SJCRH30 (cell line): ENCODE measurements around the gene RFPL1. TPM values are rescaled to one million over a fixed set of nuclear protein-coding genes. Genes with fewer than 3 reads are reported as not detected.

Experiments used
- DNase-seq, 2 experiments: peaks; one replicate each; pipeline ENCODE4 v3.0.0-alpha.2; 2015 to 2020
- H3K27ac ChIP-seq: fragments of 250-450 bp; sonication (Bioruptor Pico); 2 replicates; pipeline ENCODE4 v1.5.1; 2020; ENCODE audit warnings: mild to moderate bottlenecking, moderate library complexity
- H3K27me3 ChIP-seq: fragments of 250-450 bp; sonication (Bioruptor Pico); 2 replicates; pipeline ENCODE4 v1.5.1; 2020; ENCODE audit warnings: mild to moderate bottlenecking, moderate library complexity
- H3K36me3 ChIP-seq: fragments of 250-450 bp; sonication (Bioruptor Pico); 2 replicates; pipeline ENCODE4 v1.5.1; 2020; ENCODE audit warnings: mild to moderate bottlenecking, moderate library complexity
- H3K4me1 ChIP-seq: fragments of 250-450 bp; sonication (Bioruptor Pico); 2 replicates; pipeline ENCODE4 v1.5.1; 2020; ENCODE audit warnings: mild to moderate bottlenecking, moderate library complexity
- H3K4me3 ChIP-seq: fragments of 250-450 bp; sonication (Bioruptor Pico); 2 replicates; pipeline ENCODE4 v1.5.1; 2020; ENCODE audit warnings: mild to moderate bottlenecking, moderate library complexity
- H3K9me3 ChIP-seq: fragments of 250-450 bp; sonication (Bioruptor Pico); replicated peaks from 2 replicates; pipeline ENCODE4 v1.5.1; 2020; ENCODE audit warnings: mild to moderate bottlenecking, moderate library complexity
- total RNA-seq: library from RNA; depleted of rRNA; stranded (reverse); fragments of >200 nt; shearing (Covaris generic); gene quantifications from 2 replicates; pipeline ENCODE4 v1.2.3, GENCODE V29; 2014

The RFPL1 gene
- total RNA-seq, 1 experiment from 2014 or later, result not detected

DNA sequence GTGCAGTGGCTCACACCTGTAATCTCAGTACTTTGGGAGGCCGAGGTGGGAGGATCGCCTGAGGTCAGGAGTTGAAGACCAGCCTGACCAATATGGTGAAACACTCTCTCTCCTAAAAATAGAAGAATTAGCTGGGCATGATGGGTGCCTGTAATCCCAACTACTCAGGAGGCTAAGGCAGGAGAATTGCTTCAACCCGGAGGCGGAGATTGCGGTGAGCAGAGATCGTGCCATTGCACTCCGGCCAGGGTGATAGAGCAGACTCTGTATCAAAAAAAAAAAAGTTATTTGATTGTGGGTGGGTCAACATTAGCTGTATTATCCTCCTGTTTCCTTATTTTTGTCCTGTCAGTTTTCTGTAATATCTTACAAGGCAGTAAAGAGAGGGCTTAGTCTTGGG, 11.9 kb upstream of the RFPL1 start:
- DNase-seq, result no peak
- no peak overlapping the region for H3K27ac ChIP-seq

DNA sequence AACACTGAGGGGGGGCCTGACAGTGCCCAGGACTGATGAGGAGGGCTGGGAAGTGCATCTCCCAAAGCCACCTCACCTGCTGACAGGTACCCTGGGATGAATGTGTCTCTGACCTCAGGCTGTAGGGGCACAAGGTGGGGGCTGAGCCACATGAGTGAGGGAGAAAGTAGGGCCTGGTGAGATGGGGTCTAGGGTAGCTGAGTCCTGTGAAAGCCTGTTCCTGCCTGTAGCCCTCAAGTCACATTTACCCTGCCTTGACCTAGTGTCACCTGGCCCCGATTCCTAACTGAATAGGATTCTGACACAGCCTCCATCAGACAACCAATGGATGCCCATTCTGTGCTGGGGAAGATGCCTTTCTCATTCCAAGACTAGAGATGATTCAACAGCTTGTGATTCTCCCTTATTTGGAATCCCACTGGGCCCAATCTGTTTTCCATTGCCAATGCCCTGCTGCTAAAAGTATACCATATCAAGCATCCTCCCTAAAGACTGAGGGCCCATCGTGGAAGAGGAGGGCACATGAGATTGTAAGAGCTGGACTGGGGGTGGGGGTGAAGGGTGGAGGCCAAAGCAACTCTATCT, 11.1 kb upstream of the RFPL1 start:
- H3K4me3 ChIP-seq, result no peak overlapping the region
- H3K9me3 ChIP-seq, result no peaks in the 10 kb centered on the region
- no peaks in the 10 kb centered on the region for H3K4me1 ChIP-seq
- DNase-seq, result no peak
- no peaks in the 10 kb centered on the region for H3K27me3 ChIP-seq
- no peaks in the 10 kb centered on the region for H3K36me3 ChIP-seq
- no peak overlapping the region for H3K27ac ChIP-seq

More for the DNA sequence above, 11.9 kb upstream of the RFPL1 start:
- H3K9me3 ChIP-seq, result no peaks in the 10 kb centered on the region
- H3K4me1 ChIP-seq, result no peaks in the 10 kb centered on the region
- H3K36me3 ChIP-seq, result no peaks in the 10 kb centered on the region
- no peak overlapping the region for H3K4me3 ChIP-seq
- H3K27me3 ChIP-seq, result no peaks in the 10 kb centered on the region

DNA sequence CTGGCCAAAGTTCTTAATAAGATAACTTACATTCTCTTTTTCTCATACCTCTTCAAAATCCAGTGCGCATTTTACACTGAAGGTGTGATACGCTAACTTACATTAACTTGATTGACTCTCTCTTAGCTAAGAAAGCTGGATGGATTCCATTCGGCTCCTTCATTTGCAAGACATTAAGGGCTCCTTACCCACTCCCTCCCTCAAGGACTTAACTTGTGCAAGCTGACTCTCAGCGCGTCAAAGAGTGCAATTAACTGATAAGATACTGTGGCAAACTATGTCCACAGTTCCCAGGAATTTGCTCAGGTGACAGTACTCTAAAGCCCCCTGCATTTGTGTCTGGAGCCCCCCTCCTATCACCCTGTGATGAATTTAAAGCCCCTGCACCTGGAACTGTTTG, 6.4 kb upstream of the RFPL1 start:
- no peak overlapping the region for H3K27ac ChIP-seq
- H3K27me3 ChIP-seq, result peaks cover 3% of the 10 kb centered on the region; the same call in 1 of the 2 replicates
- no peaks in the 10 kb centered on the region for H3K9me3 ChIP-seq
- no peaks in the 10 kb centered on the region for H3K4me1 ChIP-seq
- no peaks in the 10 kb centered on the region for H3K36me3 ChIP-seq
- no peak for DNase-seq
- H3K4me3 ChIP-seq, result no peak overlapping the region

DNA sequence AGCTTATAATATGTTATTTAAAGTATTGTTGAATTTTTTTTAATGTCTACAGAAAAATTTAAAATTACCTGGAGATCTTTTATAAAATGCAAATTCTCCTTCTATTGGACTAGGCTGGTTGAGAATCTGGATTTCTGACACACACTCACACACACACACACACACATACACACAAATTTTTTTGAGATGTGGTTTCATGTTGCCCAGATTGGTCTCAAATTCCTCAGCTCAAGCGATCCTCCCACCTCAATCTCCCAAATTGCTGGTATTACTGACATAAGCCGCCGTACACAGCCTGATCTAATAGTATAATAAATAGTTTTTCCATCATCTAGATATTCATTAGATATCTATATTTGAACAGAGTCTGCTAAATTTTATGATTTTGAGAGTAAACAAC, 4.5 kb upstream of the RFPL1 start:
- no peak overlapping the region for H3K27ac ChIP-seq
- DNase-seq, result no peak
- H3K9me3 ChIP-seq, result no peaks in the 10 kb centered on the region
- no peaks in the 10 kb centered on the region for H3K4me1 ChIP-seq
- no peaks in the 10 kb centered on the region for H3K36me3 ChIP-seq
- H3K27me3 ChIP-seq, result peaks cover 3% of the 10 kb centered on the region; the same call in 1 of the 2 replicates
- H3K4me3 ChIP-seq, result no peak overlapping the region

DNA sequence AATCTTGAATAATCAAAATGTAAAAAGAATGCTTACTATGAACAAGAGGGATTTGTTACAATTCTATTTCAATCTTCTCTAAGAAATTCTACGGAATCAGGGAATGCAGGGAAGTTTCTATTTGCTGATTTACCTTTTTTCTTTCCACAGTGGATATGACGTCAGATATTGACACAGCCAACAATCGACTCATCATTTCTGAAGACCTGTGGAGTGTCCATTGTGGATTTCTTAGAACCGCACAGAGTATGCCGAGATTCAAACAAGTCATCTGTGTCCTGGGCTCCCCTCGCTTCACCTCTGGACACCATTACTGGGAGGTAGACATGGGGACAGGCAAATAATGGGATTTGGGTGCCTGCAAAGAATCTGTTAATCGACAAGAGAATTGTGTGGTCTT, 4.1 kb upstream of the RFPL1 start:
- Histone ChIP-seq H3K9me3 (no peaks in the 10 kb centered on the region), H3K36me3 (no peaks in the 10 kb centered on the region), H3K4me3 (no peak overlapping the region), H3K4me1 (no peaks in the 10 kb centered on the region), H3K27me3 (peaks cover 3% of the 10 kb centered on the region; the same call in 1 of the 2 replicates), H3K27ac (no peak overlapping the region)
- DNase-seq, result no peak

DNA sequence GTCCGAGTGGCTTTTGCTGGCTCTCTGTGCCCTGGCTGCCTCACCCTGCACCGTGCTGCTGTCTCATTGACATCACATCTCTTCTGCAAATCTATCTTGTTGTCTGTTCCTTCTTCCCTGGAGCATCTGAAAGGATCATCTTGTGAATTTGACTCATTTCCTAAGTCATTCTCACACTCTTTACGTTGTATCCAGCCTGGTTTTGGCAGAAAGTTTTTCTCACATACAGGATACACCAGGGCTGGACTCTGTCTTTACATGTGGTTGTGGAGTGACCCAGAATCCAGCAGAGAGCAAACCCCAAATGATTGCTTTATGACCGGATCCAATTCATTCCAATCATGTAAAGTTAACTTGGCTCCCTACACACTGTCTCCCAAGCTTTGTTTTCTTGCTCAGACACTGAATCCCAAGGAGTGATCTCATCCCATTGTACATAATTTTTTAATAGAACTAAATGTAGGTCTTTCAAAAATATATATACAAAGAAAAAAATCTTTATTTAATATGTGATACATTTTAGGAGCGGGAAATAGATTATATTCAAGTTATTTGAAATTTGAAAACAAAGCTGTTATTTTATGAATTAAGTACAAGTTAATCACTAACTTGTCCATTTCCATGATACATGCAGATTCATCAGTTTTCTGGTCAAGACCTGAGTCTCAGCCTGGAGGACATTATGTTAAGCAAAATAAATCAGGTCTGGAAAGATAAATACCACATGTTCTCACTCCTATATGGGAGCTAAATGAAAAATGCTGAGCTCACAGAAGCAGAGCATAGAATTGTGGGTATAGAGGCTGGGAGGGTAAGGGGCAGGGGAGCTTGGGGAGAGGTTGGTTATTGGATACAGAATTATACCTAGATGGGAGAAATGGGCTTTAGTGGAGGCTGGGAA, 2.9 kb upstream of the RFPL1 start:
- DNase-seq, result no peak
- Histone ChIP-seq H3K27me3 (peaks cover 3% of the 10 kb centered on the region; the same call in 1 of the 2 replicates), H3K36me3 (no peaks in the 10 kb centered on the region), H3K4me3 (no peak overlapping the region), H3K4me1 (no peaks in the 10 kb centered on the region), H3K27ac (no peak overlapping the region), H3K9me3 (no peaks in the 10 kb centered on the region)

DNA sequence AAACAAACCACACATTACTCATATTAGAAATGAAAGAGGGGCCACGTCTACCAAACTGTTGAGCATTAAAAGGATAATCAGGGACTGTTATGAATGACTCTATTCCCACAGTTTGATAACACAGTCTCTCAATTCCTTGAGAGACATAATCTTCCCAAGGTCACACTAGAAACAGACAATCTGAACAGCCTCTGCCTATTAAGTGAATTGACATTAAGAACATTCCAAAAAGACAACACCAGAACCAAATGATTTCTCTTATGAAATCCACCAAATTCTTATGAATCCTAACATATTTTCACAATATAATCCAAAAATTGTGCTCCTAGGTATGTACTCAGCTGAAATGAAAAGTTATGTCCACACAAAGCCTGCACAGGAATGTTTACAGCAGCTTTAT, 4.6 kb downstream of the RFPL1 start:
- no peaks in the 10 kb centered on the region for H3K27me3 ChIP-seq
- peaks cover 3% of the 10 kb centered on the region; the same call in 1 of the 2 replicates for H3K4me1 ChIP-seq
- H3K4me3 ChIP-seq, result no peak overlapping the region
- H3K9me3 ChIP-seq, result no peaks in the 10 kb centered on the region
- no peaks in the 10 kb centered on the region for H3K36me3 ChIP-seq
- no peak for DNase-seq
- H3K27ac ChIP-seq, result no peak overlapping the region

DNA sequence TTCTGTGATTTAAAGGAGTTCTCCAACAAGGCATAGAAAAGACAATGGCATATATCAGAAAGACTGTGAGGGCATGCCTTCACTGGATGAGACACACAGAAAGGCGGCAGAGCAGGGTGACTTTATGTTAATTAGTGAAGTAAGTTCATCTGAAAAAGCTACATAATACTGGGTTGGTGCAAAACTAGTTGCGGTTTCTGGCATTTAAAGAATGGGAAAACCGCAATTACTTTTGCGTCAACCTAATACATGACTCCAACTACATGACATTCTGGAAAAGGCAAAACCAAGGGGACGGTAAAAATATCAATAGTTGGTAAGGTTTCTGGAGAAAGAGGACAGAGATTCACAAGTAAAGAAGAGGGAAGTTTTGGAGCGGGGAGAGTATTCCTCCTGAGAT, 5.1 kb downstream of the RFPL1 start:
- H3K36me3 ChIP-seq, result no peaks in the 10 kb centered on the region
- no peaks in the 10 kb centered on the region for H3K27me3 ChIP-seq
- peaks cover 3% of the 10 kb centered on the region; the same call in 1 of the 2 replicates for H3K4me1 ChIP-seq
- no peaks in the 10 kb centered on the region for H3K9me3 ChIP-seq
- no peak overlapping the region for H3K27ac ChIP-seq
- H3K4me3 ChIP-seq, result no peak overlapping the region
- DNase-seq, result no peak

DNA sequence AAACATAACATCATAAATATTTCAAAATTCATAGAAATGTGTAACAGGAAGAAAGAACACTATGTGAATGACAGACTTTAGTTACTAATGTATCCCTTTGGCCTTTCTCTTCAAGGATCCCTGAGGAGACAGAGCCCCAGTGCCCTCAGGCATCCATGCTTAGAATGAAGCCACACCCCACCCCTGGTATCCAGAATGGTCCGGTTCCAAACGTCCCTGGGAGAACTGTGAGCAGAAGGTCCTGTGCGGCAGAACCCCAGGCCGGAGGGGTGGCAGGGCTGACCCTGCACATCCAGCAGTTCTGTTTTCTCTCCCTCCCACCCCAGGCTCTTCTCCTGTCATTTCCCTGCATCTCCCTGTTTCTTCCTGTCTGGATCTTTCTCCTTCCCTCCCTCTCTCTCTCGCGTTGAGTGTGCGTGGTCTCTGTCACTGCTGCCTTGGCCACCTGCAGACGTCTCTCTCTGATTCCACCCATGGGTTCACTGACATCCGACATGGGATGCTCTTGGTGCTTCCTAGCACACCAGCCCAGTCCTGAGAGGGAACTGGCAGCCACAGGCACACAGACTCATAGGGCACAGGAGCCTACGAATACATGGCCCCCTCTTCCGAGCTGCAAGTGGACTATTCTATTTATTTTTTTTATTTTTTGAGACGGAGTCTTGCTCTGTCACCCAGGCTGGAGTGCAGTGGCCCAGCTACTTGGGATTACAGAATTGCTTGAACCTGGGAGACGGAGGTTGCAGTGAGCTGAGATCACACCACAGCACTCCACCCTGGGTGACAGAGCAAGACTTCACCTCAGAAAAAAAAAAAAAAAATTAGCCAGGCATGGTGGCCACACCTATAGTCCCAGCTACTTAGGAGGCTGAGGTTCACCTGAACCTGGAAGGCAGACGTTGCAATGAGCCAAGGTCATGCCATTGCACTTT, 5.7 kb downstream of the RFPL1 start:
- Histone ChIP-seq H3K36me3 (no peaks in the 10 kb centered on the region), H3K4me3 (no peak overlapping the region), H3K9me3 (no peaks in the 10 kb centered on the region), H3K27ac (no peak overlapping the region), H3K4me1 (peaks cover 3% of the 10 kb centered on the region; the same call in 1 of the 2 replicates), H3K27me3 (no peaks in the 10 kb centered on the region)
- DNase-seq, result no peak

DNA sequence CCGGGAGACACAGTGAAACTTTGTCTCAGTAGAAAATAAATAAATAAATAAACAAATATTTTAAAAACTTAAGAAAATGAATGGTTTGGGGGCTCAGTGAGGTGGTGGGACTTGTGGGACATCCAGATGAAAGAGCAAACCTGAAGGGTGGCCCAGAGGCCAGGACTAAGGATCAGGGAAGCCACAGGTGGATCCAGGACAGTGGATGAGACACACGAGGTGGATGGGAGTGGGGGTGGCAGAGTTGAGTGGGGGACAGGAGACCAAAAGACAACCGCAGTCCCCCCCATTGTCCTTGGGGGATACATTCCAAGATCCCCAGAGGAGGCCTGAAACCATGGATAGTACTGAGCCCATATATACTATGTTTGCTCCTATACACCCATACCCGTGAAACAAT, 7.1 kb downstream of the RFPL1 start:
- no peak overlapping the region for H3K27ac ChIP-seq
- no peak overlapping the region for H3K4me3 ChIP-seq
- no peaks in the 10 kb centered on the region for H3K9me3 ChIP-seq
- DNase-seq, result no peak
- H3K4me1 ChIP-seq, result peaks cover 3% of the 10 kb centered on the region; the same call in 1 of the 2 replicates
- H3K36me3 ChIP-seq, result no peaks in the 10 kb centered on the region
- H3K27me3 ChIP-seq, result no peaks in the 10 kb centered on the region

DNA sequence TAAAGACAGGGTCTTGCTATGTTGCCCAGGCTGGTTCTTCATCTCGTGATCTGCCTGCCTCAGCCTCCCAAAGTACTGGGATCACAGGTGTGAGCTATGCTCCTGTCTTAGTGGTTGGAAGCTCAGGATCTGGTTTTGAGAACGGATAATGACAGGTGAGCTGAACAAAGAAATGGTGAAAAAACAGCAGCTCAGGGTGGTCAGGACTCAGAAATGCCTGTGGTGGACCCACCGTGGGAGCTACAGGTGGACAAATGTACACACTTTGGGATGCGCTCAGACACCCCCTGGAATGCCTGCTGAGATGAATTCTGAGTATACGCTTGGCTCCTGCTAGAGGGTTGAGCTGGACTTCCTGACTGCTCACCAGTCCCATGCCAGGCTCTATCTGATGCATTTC, 9.5 kb downstream of the RFPL1 start:
- no peak overlapping the region for H3K4me3 ChIP-seq
- no peak overlapping the region for H3K27ac ChIP-seq
- no peaks in the 10 kb centered on the region for H3K9me3 ChIP-seq
- no peak for DNase-seq
- no peaks in the 10 kb centered on the region for H3K36me3 ChIP-seq
- no peaks in the 10 kb centered on the region for H3K27me3 ChIP-seq
- H3K4me1 ChIP-seq, result peaks cover 3% of the 10 kb centered on the region; the same call in 1 of the 2 replicates

DNA sequence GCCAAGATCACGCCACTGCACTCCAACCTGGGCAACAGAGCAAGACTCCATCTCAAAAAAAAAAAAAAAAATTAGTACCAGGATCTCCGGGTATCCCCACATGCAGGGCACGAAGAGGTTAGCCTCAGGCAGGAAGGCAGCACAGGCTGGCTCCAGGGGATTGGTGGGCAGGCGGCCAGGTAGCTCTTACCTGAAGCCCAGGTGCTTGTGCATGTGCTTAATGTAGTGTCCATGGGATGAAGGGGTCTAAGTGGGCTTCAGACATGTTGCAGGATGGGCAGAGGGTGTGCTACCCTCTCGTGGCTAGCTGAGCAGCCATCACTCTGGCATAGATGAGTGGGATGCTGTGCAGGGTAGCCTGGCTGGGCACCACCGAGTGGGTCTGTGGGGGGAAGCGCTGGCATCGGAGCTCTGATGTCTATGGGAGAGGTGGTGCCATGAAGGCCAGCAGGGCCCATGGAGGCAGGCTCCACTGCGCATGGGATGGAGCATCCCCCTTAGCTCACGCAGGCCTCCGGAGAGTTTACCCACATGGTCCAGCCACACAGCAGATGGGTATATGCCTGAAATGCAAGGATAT, 11.0 kb downstream of the RFPL1 start:
- DNase-seq, result no peak
- H3K36me3 ChIP-seq, result no peaks in the 10 kb centered on the region
- H3K9me3 ChIP-seq, result no peaks in the 10 kb centered on the region
- no peaks in the 10 kb centered on the region for H3K4me1 ChIP-seq
- H3K27me3 ChIP-seq, result no peaks in the 10 kb centered on the region
- H3K27ac ChIP-seq, result no peak overlapping the region
- H3K4me3 ChIP-seq, result no peak overlapping the region

DNA sequence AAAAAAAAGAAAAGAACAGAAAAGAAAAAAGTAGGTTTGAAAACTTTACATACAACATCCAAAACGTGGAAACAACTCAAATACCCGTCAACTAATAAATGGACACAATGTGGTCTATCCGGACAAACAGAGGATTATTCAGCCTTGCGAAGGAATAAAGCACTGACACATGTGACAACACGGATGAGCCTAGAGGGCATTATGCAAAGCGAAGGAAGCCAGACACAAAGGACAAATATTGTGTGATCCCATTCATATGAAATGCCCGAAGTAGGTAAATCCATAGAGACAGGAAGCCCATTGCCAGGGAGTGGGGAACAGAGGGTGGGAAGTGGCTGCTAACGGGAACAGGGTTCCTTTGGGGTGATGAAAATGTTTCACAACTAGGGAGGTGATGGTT, 11.8 kb downstream of the RFPL1 start:
- DNase-seq, result no peak
- no peaks in the 10 kb centered on the region for H3K36me3 ChIP-seq
- no peak overlapping the region for H3K4me3 ChIP-seq
- H3K4me1 ChIP-seq, result no peaks in the 10 kb centered on the region
- H3K27ac ChIP-seq, result no peak overlapping the region
- H3K27me3 ChIP-seq, result no peaks in the 10 kb centered on the region
- no peaks in the 10 kb centered on the region for H3K9me3 ChIP-seq

DNA sequence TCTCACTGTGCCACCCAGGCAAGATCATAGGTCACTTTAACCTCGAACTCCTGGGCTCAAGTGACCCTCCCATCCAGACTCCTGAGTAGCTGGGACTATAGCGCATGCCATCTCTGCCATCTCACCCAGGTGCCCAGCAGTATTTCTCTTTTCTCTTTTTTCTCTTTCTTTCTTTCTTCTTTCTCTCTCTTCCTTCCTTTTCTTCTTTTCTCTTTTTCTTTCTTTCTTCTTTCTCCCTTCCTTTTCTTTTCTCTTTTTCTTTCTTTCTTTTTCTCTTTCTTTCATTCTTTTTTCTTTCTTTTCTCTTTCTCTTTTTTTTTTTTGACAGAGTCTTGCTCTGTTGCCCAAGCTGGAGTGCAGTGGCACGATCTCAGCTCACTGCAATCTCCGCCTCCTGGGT, 13.5 kb downstream of the RFPL1 start:
- no peak for DNase-seq
- no peak overlapping the region for H3K27ac ChIP-seq
- no peaks in the 10 kb centered on the region for H3K9me3 ChIP-seq
- no peaks in the 10 kb centered on the region for H3K27me3 ChIP-seq
- no peaks in the 10 kb centered on the region for H3K4me1 ChIP-seq
- H3K4me3 ChIP-seq, result no peak overlapping the region
- H3K36me3 ChIP-seq, result no peaks in the 10 kb centered on the region
